Esophagus muscularis mucosa (tissue), 4 donors: ENCODE results near the gene NPAS3. TPM values are rescaled to one million over a fixed set of nuclear protein-coding genes. Genes with fewer than 3 reads are reported as not detected.
A peak's percentile ranks its signal among the peaks of the same experiment; 100 is the strongest.

Experiments used
- DNase-seq: peaks from one replicate; pipeline ENCODE4 v3.0.0-alpha.2; 2017; ENCODE audit errors: extremely low spot score
- H3K27ac ChIP-seq, 4 donors: fragments of 200-600 bp; sonication (generic); replicated peaks in 1 of 4; 1 replicate in 3 of 4; 2 replicates in 1 of 4; pipeline ENCODE4 v1.5.1; 2016 to 2019; ENCODE audit warnings: mild to moderate bottlenecking in 1 of 4
- H3K27me3 ChIP-seq, 4 donors: fragments of 200-600 bp; sonication (generic); one replicate each; pipeline versions ENCODE4 v1.5.1 to v1.6.0; 2016 to 2019
- H3K36me3 ChIP-seq, 4 donors: fragments of 200-600 bp; sonication (generic); one replicate each; pipeline ENCODE4 v1.5.1; 2016 to 2019
- H3K4me1 ChIP-seq, 4 donors: fragments of 200-600 bp; sonication (generic); one replicate each; pipeline ENCODE4 v1.5.1; 2016 to 2019
- H3K4me3 ChIP-seq, 4 donors: fragments of 200-600 bp; sonication (generic); 1 replicate in 2 of 4; 2 replicates in 2 of 4; pipeline ENCODE4 v1.5.1; 2016 to 2019; ENCODE audit warnings: mild to moderate bottlenecking in 4 of 4, moderate library complexity in 1 of 4
- H3K9me3 ChIP-seq, 4 donors: fragments of 200-600 bp; sonication (generic); 1 replicate in 3 of 4; 2 replicates in 1 of 4; pipeline ENCODE4 v1.5.1; 2016 to 2019
- CTCF ChIP-seq, 3 experiments: fragments of 200-600 bp in 2 of 3; fragments of 450-650 bp in 1 of 3; sonication (generic) in 2 of 3; IDR thresholded peaks; one replicate each; pipeline ENCODE4 v1.5.1; 2017 to 2019; ENCODE audit warnings: antibody characterized with exemption in 3 of 3, mild to moderate bottlenecking in 2 of 3, moderate library complexity in 1 of 3
- EP300 ChIP-seq: sonication (generic); formaldehyde crosslinking; IDR thresholded peaks from one replicate; pipeline ENCODE4 v1.6.1; 2017; ENCODE audit warnings: antibody characterized with exemption
- POLR2A ChIP-seq: fragments of 450-650 bp; IDR thresholded peaks from one replicate; pipeline ENCODE4 v1.6.1; 2017; ENCODE audit warnings: antibody characterized with exemption, moderate library complexity, mild to moderate bottlenecking, low read depth
- POLR2AphosphoS5 ChIP-seq, 2 donors: sonication (generic); formaldehyde crosslinking; IDR thresholded peaks; one replicate each; pipeline ENCODE4 v1.6.1; 2017; ENCODE audit warnings: antibody characterized with exemption in 2 of 2
- WGBS: methylation state at CpG from one replicate; pipeline ENCODE4 v1.1.5; 2018; 5-methylcytosine and 5-hydroxymethylcytosine counted together
- intact Hi-C: fragments of 100-400 bp; cut with DNase I; formaldehyde crosslinking; loops from one replicate; pipeline ENCODE4 v1.15.1; 2023
- total RNA-seq, 4 donors: library from RNA; depleted of rRNA; stranded (reverse); fragments of >200 nt; gene quantifications; one replicate each; pipeline versions ENCODE4 v1.1.0 to v1.2.1, GENCODE V29; 2016

The NPAS3 gene
- total RNA-seq, 4 donors from 2014 or later: 3.3 to 7.3 (median 5.8) TPM

GRCh38 chr14:33534104-33534503, 595.4 kb downstream of the NPAS3 start:
- Histone ChIP-seq H3K4me3 (no peak overlapping the region), H3K36me3 (no peaks in the 10 kb centered on the region), H3K9me3 (no peaks in the 10 kb centered on the region), H3K27me3 (no peaks in the 10 kb centered on the region), H3K4me1 (no peaks in the 10 kb centered on the region), H3K27ac (no peak overlapping the region)
- DNase-seq: no peak
- TF ChIP-seq POLR2AphosphoS5 (IDR thresholded peaks at IDR 0.05) (no peak), EP300 (no peak), POLR2A (no peak), CTCF (IDR thresholded peaks at IDR 0.05) (no peak)
- 89% methylated on average over 2 of the region's 2 CpGs for WGBS
- intact Hi-C loops: no loop called here

- no peak overlapping the region for H3K27ac ChIP-seq
- H3K9me3 ChIP-seq: no peaks in the 10 kb centered on the region
- intact Hi-C loops: no loop called here
- 77% methylated on average over 6 of the region's 6 CpGs for WGBS
- H3K27me3 ChIP-seq: no peaks in the 10 kb centered on the region
- no peak overlapping the region for H3K4me3 ChIP-seq
- no peak for DNase-seq
- H3K36me3 ChIP-seq: no peaks in the 10 kb centered on the region
- no peak for TF ChIP-seq POLR2AphosphoS5 (IDR thresholded peaks at IDR 0.05)
- H3K4me1 ChIP-seq: no peaks in the 10 kb centered on the region
Observed at GRCh38 chr14:33534632-33535031, 596.0 kb downstream of the NPAS3 start.

- 73% methylated on average over 3 of the region's 3 CpGs for WGBS
- Histone ChIP-seq H3K9me3 (no peaks in the 10 kb centered on the region), H3K27ac (no peak overlapping the region), H3K4me1 (no peaks in the 10 kb centered on the region), H3K36me3 (no peaks in the 10 kb centered on the region), H3K27me3 (no peaks in the 10 kb centered on the region), H3K4me3 (no peak overlapping the region)
- peak; percentile 1 for DNase-seq
- intact Hi-C loops: no loop called here
- TF ChIP-seq POLR2A (no peak), POLR2AphosphoS5 (IDR thresholded peaks at IDR 0.05) (no peak), EP300 (no peak), CTCF (IDR thresholded peaks at IDR 0.05) (no peak)
Observed at GRCh38 chr14:33539918-33540357, 601.3 kb downstream of the NPAS3 start.

- DNase-seq: no peak
- no peaks in the 10 kb centered on the region for H3K9me3 ChIP-seq
Observed at GRCh38 chr14:33541171-33541570, 602.5 kb downstream of the NPAS3 start.

More at GRCh38 chr14:33541171-33541570, 602.5 kb downstream of the NPAS3 start:
- Histone ChIP-seq H3K27ac (no peak overlapping the region), H3K36me3 (no peaks in the 10 kb centered on the region), H3K4me3 (no peak overlapping the region), H3K27me3 (no peaks in the 10 kb centered on the region), H3K4me1 (no peaks in the 10 kb centered on the region)
- intact Hi-C loops: no loop called here
- TF ChIP-seq POLR2AphosphoS5 (IDR thresholded peaks at IDR 0.05): no peak
- TF ChIP-seq POLR2A: no peak
- TF ChIP-seq EP300: no peak
- no peak for TF ChIP-seq CTCF (IDR thresholded peaks at IDR 0.05)
- WGBS: 95% methylated on average over 2 of the region's 2 CpGs
